HL-60/S4 (cell line): ENCODE results near the gene ATPAF1.
"Not testable (repeated sequence)": the region's sequence is repeated elsewhere in the genome, so short reads cannot be mapped to it uniquely, and the experiment has no call there.

Experiments used
- in situ Hi-C: fragments of 300-500 bp; cut with MboI; formaldehyde crosslinking; loops from 2 replicates; pipeline ENCODE4 v1.14.3; 2022; ENCODE audit warnings: low sequenced_read_pairs

ATPAF1 gene

DNA sequence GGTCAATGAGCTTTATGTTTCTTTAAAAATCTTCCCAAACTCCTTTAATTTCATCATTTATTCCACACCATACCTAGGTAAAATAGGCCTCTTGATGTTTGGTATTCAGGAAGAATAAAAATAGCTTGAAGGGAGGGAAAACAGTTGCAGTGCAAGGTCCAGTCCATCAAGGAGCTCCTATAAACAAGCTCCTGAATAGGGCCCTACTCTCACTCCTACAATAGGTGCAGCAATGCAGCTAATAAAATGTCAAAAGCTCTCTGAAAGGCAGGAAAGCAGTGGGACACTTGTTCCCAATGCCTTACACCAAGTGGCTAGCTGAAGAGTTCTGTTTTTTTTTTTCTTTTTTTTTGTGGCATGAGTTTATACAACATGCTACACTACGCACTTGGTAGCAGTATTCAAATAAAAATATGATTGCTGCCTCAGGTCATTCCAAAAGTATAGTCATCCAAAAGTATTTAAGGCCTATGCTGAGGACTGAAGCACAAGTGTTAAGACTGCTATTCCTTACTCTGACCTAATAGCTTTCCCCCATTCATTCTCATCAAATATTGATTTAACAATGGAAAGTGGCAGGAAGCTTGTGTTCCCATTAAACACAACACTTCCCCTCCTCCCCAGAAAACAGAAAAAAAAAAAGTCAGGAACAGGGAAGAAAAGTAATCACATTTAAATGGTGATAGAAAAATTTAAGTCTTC is 13.3 kb upstream of the ATPAF1 start:
- in situ Hi-C loops, result no loop called here

DNA sequence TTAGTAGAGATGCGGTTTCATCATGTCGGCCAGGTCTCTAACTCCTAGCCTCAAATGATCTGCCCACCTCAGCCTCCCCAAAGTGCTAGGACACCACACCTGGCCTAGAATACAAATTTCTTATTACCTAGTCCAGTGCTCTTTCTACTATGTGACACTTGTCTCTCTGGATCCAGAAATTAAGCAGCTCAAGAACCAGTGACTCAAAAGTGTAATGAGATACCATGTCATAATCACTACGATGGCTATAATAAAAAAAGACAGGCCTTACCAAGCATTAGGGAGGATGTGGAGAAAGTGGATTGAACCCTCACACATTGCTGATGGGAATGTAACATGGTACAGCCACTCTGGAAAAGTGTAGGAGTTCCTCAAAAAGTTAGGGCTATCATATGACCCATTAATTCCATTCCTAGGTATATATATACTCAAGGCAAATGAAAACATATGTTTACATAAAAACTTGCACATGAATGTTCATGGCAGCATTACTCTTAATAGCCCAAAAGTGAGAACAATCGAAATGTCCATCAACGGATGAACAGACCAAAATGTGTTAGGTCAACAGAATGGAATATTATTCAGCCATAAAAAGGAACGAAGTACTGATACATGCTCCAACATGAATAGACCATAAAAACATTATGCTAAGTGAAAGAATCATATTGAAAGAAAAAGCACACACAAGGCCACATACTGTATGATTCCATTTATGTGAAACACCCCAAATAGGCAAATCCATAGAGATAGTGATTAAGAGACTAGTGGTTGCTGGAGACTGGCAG is 11.8 kb upstream of the ATPAF1 start:
- in situ Hi-C loops, result no loop called here

DNA sequence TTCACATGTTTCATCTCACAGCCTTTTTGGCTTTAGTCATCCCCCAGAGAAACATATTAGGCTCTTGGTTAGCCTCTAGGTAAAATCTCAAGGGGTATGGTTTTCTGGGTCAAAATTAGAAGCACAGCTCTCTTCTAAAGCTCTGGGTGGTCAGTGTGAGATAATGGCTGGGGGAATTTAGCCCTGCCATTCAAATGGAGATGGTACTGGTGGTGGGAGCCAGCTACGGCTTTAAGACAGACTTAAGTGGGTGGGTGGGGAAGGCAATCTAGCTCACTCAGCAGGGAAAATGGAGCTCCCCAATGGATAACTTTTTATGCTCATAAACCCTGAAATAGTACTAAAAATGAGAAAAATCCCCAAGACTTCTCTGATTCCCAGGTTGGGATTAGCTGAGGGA is 9.2 kb upstream of the ATPAF1 start:
- in situ Hi-C loops, result no loop called here

DNA sequence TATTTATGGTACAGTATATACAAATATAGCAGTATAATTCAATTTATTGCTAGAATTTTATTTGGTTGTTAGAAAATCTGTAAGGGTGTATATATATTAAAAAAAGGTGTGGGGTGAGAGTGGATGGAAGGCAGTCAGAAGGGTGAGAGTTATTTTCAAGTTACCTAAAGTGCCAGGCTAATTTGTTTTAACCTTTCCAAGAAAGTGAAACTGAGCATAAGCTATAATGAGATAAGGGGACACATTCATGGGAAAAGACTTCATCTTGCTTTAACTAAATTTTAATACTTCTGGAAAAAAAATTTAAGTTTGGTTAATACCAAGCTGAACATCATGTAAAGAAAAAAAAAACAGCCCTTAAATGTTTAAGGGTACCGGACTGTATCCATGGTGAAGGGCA is 8.4 kb upstream of the ATPAF1 start:
- in situ Hi-C loops, result no loop called here

DNA sequence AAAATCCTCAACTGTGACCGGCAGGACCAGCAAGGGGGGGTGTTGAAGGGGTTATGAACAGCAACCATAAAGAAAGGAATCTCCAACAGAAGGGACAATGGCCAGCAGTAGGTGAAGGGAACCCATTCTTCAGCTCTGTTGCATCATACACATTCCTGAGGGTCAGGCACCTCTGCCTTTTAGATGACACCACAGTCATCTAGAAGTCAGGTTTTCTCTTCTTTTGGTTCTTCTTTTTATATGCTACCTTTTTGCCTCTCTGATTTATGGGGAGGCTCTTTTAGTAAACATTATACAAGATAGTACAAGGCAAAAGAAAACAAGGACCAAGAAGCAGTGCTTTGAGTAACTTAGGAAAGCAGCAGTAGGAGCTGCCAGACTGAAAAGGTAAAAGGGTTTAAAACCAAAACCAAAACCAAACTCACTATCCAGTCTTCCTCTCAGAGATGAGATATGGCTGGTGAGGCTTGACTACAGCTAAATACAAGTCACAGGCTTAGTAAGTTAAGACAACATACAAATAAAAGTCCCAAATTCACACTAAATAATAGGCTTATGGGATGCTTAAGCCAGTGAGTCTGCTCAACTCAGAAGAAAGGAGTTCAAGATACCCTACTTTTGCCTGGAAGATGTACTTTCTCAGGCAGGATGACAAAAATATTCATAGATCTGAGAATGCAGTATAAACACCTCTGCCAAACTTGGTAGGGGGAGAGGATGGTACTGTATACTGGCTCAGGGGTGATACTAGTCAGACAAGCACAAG is 7.6 kb upstream of the ATPAF1 start:
- in situ Hi-C loops, result no loop called here

DNA sequence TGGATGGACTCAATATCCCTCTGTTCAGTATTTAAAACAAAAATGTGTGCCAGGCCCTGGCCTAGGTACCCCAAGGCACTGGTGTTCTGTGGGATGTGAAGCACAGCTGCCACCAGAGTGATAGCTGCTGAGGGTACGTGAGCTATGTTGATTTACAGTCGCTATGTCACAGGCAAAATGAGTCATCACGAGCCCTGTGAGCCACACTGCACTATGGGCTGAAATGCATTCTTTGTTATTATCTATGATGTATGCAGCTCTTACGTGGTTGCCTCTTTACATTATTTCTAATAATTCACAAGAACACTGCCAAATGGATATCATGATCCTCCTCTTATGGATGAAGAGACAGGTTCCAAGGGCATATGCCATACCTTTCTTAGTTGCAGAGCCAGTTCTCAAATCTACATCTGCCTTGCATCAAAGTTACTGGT is 5.6 kb upstream of the ATPAF1 start:
- in situ Hi-C loops, result no loop called here

DNA sequence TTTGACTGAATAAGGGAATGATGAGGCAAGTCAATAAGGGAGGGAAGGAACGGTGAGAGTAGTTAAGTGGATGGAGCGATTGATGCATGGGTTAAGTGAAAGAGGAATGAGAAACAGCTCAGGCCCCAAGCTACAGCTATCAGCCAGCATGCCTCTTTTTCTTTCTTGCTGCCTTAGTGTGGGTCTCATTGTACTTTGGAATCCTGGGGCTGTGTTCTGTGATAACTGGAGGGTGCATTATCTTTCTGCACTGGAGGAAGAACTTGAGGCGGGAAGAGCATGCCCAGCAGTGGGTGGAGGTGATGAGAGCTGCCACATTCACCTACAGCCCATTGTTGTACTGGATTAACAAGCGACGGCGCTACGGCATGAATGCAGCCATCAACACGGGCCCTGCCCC is 4.5 kb upstream of the ATPAF1 start:
- in situ Hi-C loops, result no loop called here

DNA sequence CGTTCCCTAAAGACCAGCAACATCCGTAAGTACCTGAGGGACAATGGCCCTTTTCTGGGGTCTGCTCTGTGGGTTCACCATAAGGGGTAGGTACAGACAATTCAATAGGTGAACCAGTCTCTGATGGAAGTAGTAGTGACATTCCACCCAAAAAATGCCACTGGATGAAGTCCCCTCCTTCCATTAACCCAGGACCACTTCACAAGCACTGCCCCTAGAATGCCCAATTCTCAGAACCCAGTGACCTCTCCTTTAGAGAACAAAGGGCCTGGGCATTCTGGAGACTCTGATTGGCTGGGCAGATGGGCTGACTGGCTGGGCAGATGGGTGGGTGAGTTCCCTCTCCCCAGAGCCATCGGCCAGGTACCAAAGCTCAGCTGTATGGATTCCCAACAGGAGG is 3.4 kb upstream of the ATPAF1 start, which contains the start of gene TEX38:
Gene TEX38, plus strand, starts transcription at position 301 of the 400 bp plus-strand sequence. Its CDS starts 81 bp downstream, at position 382.
- in situ Hi-C loops, result no loop called here

DNA sequence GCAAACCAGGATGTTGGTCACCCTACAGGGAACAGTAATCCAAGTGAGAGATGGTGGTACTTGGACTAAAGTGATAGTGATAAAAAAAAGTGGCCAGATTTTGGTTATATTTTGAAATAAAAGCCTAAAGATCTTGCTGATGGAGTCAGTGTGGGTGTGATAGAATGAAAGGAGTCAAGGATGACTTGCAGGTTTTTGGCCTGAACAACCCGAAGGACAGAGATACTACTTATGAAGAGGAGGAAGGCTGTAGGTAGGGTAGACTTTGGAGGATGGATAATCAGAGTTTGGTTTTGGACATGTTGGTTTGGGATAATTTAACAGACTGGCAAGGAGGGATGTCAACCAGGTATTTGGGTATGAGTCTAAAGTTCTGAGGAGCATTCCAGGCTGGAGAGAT is 2.0 kb upstream of the ATPAF1 start:
- in situ Hi-C loops, result no loop called here

DNA sequence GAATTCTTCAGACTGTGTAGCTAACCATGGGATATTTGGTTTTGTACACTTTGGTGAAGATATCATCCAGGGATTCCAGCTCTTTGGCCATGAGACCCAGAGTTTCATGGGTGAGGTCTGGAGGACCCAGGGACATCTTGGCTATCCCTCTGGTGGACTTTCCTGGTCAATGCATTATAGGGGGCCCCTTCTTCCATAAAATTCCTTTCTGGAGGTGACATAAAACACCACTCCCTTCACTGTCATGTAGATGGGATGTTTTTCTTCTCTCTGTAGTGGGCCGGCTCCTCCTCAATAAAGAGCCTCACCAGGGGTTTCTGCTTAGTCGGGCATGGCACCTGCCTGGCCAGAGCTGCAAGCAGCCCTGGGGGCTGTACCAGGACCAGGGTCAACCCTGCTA is 2.2 kb downstream of the ATPAF1 start:
- in situ Hi-C loops, result no loop called here

DNA sequence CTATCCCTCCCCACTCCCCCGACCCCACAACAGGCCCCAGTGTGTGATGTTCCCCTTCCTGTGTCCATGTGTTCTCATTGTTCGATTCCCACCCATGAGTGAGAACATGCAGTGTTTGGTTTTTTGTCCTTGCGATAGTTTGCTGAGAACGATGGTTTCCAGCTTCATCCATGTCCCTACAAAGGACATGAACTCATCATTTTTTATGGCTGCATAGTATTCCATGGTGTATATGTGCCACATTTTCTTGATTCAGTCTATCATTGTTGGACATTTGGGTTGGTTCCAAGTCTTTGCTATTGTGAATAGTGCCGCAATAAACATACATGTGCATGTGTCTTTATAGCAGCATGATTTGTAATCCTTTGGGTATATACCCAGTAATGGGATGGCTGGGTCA is 5.2 kb downstream of the ATPAF1 start:
- in situ Hi-C loops, result not testable (repeated sequence)

DNA sequence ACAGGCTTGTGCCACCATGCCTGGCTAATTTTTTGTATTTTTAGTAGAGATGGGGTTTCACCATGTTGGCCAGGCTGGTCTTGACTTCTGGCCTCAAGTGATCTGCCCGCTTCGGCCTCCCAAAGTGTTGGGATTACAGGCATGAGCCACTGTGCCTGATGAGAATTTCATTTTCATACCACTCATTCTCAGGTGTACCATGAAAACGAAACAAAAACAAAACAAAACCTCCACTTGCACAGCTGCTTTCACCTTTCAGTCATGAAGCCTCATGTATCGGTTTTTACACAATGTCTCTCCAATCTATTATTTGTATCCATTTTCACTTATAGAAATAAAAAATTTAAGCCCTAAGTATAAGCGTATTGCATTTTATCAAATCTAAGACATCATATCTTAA is 8.0 kb downstream of the ATPAF1 start:
- in situ Hi-C loops, result not testable (repeated sequence)

DNA sequence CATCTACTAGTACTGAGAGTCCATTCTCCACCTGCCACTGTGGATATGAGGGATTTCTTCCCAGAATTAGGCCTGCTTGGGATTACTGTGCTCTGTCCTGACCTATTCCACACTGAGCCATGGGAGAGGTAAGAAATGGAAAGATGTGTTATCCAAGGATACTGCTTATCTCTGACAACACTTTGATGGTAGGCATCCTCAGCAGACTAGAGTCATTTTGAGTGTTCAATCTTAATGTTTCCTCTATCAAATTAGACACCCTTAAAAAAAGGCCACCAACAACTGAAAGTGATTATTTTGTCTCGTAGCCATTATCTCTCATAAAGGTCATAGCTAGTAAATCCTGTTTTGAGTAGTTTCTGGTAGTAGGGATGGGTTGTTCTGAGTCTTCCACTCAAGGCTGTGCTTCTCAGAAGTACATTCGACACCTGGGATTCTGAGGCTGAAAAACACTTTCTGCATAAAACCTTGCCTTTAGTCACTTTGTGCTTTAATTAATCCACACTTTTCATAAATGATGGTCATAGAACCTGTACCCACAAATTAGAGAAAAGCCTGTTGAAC is 8.8 kb downstream of the ATPAF1 start:
- in situ Hi-C loops, result no loop called here

DNA sequence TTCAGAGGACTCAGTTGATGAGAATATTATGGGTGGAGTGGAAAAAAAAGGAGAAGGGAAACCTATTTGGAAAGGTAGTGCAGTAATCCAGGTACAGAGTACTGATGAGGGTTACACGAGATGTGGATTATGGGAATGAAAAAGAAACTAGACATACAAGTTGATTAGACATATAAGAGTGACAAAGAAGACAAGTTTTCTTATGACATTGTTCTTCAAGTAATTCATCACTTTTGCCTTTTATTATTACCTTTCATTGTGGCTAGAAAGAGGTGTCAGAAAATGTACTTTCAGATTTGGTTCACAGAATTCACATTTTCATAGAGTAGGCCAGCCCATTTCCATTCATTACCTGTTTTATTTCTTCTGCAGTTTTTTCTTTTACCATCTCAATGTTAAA is 10.4 kb downstream of the ATPAF1 start:
- in situ Hi-C loops, result no loop called here

DNA sequence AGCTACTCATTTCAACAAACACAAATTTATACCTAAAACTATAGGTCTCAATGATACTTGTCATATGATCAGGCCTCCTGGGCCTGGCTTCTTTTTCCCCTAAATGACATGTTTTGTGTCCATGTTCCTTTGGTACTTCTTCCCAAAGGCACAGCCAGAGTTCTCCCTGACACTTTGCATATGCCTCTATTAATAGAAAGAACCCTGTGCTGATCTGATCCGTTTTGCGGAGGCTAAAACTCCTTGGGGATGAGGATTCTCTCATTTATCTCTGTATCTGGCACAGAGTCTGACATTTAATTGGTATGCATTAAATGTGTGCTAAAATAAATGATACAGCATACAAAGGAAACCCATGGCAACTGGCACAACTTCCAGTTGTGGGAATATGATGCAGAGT is 11.5 kb downstream of the ATPAF1 start:
- in situ Hi-C loops, result no loop called here

DNA sequence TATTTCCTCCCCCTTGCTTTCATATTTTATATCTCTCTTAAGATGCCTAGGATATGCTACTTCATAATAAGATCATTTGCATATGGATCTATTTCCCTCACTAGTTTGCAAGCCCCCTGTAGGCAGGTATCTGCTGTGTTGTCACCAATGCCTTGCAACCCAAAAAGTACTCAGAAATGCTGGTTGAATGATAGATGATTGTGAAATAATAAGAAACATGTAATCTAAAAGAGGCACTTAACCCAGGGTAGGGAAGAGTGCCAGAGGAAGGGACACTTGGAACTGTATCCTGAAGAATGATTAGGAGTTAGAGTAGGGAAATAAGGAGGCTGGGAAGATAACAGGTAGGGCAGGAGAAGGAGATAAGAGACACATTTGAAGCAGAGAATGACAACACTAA is 12.3 kb downstream of the ATPAF1 start:
- in situ Hi-C loops, result no loop called here

DNA sequence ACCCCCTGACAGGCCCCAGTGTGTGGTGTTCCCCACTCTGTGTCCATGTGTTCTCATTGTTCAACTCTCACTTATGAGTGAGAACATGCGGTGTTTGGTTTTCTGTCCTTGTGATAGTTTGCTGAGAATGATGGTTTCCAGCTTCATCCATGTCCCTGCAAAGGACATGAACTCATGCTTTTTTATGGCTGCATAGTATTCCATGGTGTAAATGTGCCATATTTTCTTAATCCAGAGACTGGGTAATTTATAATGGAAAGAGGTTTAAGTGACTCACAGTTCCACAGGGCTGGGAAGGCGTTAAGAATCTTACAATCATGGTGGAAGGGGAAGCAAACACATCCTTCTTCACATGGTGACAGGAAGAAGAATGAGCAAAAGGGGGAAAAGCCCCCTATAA is 13.5 kb downstream of the ATPAF1 start:
- in situ Hi-C loops, result not testable (repeated sequence)

DNA sequence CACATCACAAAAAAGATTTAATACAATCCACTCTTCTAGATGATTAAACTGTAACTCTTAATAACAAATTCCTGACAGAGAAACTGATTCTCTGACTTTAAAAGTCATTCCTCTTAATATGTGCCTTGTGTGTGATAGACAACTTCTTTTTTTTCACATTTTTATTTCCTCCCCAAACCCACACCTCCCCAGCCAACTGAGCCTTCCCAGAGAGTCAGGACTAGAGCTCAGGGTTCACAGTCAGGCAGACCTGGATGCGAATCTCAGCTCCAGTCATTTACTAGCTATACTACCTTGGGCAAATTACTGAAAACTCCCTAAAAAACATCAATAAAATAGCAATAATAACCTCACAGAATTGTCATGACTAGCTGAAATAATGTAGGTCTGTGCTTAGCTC is 14.2 kb downstream of the ATPAF1 start:
- in situ Hi-C loops, result no loop called here

DNA sequence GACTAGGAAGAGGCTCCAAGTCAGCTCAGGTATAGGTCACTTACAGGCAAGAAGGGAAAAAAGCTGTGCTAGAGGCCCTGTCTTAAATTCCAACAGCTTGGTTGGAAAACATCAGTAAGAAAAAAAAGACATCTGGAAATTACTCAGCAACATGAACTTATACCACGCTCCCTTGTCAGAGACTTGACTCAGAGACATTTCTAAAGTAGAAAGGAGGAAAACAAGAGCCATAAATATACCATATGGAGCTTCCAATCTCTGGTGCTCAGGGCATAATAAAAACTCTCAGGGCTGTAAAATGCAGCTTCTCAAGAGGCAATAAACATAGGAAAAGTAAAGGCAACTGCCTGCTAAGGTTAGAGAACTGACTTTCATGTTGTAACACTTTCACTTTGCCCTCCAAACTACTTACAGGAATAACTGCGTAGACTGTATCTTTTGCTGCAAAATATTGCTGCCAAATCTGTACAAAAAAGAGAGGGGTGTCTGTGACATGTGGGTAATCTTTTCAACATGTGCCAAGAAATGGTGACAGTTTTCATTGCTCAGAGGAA is 14.7 kb downstream of the ATPAF1 start:
- in situ Hi-C loops, result no loop called here

DNA sequence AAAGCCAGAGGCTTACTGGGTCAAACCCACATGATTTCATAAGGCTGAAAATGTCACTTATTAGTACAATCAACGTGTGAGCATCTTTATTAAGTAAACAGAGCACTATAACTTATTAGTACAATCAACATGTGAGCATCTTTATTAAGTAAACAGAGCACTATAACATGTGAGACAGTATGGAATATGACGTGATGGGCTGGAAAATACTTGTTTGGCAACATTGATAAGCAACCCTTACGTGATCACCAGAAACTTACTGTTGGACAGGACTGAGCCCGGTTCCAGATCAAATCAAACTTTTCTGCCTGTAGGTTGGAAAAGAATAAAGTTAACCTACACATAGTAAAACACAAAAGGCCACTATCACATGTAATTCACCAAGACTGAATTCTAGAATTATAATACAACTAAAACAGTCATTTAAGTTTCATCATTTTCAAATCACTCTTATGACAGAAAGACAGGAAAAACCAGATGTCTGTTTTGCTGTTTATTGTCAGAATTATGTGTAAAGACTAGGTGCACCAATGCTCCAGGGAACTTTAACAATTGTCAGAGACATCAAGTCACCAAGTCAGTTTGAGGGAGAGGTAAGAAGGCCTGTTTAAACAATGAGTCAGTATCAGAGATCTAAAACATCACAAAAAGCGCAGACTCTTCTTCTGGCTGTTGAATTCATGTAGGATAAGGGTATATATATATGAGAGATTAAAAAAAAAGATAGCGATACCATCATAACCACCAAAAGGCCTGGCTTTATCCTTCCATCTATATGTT is 15.7 kb downstream of the ATPAF1 start:
- in situ Hi-C loops, result no loop called here
